GM19025 (cell line): ENCODE results near the gene CRYBB3.
"Not testable (repeated sequence)": the region's sequence is repeated elsewhere in the genome, so short reads cannot be mapped to it uniquely, and the experiment has no call there.

Experiments used
- ATAC-seq: cut with Tn5 transposase; IDR thresholded peaks from one replicate; pipeline ENCODE4 v1.9.1; 2021; ENCODE audit warnings: mild to moderate bottlenecking, low read depth, moderate library complexity; ENCODE audit not compliant: unreplicated experiment

Gene CRYBB3

DNA sequence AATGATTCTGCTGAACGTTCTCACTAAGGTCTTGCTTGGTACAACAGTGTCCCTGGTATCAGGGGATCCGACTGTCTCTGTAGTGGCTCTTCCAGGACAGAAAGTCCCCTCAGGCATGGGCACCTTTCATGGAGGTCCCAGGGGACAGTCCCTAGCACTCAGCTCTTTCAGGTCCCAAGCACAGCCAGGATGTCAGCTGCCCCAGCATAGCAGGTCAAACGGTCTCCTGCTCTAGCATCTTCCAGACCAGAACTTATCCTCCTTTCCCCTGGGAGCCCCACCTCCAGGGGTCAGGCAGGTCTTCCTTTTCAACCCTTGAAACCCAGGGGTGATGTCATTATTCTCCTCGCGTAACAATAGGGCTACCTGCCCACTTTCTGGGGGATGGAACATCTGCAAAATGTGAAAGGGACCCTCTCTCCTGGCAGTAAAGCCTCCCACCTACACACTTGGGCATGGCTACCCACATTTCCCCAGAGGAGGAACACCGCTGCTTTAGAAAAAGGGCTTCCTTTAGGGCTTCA is 24.7 kb upstream of the CRYBB3 start:
- no peak for ATAC-seq

GRCh38 chr22:25176175-25176574 is 23.5 kb upstream of the CRYBB3 start:
- ATAC-seq: no peak

- ATAC-seq: no peak
Measured at GRCh38 chr22:25176799-25177198, 22.9 kb upstream of the CRYBB3 start.

GRCh38 chr22:25177226-25177625 is 22.4 kb upstream of the CRYBB3 start:
- no peak for ATAC-seq

DNA sequence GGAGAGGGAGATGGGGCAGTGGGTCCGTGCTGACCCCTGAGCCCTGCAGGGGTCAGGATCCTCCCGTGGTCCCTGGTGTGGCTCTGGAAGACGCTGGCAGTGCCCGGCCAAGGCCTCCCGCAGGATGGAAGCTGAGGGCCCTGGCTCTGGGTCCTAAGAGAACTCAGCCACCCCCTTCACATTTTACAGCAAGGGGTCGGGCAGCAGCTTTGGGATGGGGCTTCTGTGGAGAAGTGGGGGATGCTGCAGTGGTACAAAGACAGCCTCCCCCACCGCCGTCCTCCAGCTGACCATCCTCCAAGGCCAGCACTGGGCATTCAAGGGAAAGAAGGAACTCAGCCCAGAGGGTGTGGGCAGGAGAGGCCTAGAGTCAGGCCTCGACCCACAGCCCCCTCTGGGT is 21.8 kb upstream of the CRYBB3 start:
- ATAC-seq: no peak

GRCh38 chr22:25178348-25178747 is 21.3 kb upstream of the CRYBB3 start:
- not testable (repeated sequence) for ATAC-seq

GRCh38 chr22:25178869-25179631 is 20.6 kb upstream of the CRYBB3 start:
- ATAC-seq: not testable (repeated sequence)

GRCh38 chr22:25182131-25183110 is 17.2 kb upstream of the CRYBB3 start:
- no peak for ATAC-seq

GRCh38 chr22:25183949-25184619 is 15.6 kb upstream of the CRYBB3 start:
- ATAC-seq: no peak

GRCh38 chr22:25186140-25186539 is 13.5 kb upstream of the CRYBB3 start:
- ATAC-seq: no peak

GRCh38 chr22:25187469-25187868 is 12.2 kb upstream of the CRYBB3 start:
- ATAC-seq: no peak

DNA sequence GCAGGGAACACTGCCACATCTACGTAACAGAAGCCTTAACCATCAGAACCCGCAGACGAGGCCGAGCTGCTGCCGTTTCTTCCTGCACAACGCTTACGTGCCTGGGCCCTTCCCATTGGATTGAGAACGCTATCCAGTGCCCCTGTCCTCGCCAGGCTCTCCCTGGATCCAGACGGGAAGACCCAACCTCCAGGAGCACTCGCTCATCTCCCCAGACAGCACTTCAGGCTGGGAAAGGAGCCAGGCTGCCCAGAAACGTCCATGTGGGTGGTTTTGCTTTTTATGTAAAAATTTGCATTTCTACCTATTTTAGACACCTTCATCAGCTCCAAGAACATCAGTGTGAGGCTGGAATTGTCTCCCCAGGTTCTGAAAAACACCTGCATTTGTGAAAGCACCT is 7.3 kb upstream of the CRYBB3 start:
- no peak for ATAC-seq

DNA sequence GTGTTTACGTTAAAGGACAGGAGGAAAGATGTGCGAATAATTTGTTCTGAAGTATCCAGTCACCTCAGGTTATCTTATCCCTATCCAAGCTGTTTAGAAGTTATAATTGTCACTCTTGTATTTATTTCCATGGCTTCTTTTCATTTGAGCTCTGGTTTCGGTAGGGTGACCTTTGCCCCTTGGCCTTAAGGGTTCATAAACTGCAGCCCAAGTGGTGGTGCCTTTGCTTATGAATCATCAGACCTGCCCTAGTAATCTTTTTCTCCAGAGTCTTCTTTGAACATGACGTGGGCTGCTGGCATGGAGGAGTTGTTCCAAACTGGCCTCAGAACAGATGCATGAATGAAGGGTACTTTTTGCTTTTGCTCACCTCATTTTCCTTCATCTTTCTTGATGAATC is 6.5 kb upstream of the CRYBB3 start:
- no peak for ATAC-seq

DNA sequence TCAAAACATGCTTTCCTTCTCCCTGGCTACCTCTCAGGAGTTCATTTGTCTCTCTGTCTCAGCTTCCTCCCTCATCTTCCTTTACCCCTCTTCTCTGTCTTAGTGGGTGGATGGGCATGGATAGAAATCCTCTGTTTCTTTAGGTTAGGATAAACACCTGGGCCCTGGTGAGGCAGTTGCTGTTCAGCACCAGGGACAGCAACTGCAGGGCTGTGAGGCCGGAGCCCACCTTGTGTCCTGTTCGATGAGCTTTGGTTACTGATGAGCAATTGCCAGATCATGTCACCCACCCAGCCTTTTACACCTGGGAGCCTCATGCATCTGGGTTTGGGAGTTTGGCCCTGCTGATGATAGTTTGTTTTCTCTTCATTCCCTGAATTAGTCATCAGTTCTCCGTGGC is 6.1 kb upstream of the CRYBB3 start:
- ATAC-seq: no peak

- ATAC-seq: no peak
Measured at GRCh38 chr22:25196326-25196725, 3.3 kb upstream of the CRYBB3 start.

- no peak for ATAC-seq
Measured at GRCh38 chr22:25197340-25197739, 2.3 kb upstream of the CRYBB3 start.

- ATAC-seq: no peak
Measured at GRCh38 chr22:25200967-25201366, 1.3 kb downstream of the CRYBB3 start.

- ATAC-seq: no peak
Measured at GRCh38 chr22:25201557-25202273, 2.1 kb downstream of the CRYBB3 start.

DNA sequence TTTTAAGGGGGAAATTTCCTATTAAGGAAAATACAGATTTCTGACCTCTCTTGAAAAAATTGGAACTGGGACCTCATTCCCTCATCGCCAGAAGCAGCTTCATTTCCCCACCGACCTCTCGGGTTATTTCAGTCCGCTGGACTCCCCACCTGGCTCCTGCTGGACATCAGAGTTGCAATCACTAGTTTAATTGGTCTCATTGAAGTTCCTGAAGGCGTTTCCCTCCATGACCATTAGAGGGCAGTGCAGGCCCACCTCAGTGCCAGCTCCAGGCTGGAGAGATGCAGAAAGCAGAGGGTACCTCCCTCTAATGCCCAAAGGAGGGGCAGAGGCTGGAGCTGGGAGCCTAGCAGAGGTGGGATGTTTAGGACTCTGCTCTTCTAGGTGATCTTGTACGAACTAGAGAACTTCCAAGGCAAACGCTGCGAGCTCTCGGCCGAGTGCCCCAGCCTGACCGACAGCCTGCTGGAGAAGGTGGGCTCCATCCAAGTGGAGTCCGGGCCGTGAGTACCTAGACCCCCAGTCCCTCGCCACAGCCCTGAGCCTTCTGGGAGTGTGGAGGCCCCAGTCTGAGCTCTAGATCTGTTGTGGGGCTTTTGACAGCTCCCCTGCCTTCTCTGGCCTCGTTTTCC is 2.7 kb downstream of the CRYBB3 start:
- no peak for ATAC-seq

DNA sequence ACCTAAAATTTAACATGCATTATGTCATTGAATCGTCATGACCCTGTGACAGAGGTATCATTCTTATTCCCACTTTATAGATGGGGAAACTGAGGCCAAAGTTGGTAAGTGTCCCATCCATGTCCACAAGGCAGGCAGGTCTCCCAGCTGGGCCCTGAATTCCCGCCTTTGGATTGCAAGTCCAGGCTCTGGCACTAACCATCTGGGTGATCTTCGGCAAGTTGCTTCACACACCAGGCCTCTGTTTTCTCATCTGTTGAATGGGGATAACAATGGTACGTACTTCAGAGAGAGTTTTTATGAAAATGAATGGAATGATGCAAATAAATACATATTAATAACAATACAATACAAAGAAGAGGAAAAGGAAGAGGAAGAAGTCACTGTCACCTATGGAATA is 3.4 kb downstream of the CRYBB3 start:
- no peak for ATAC-seq
